Naive thymus-derived CD4-positive, alpha-beta T cell (primary cell): ENCODE measurements around the gene PPP1R26. TPM values are rescaled to one million over a fixed set of nuclear protein-coding genes. Genes with fewer than 3 reads are reported as not detected.
"Not testable (repeated sequence)": the region's sequence is repeated elsewhere in the genome, so short reads cannot be mapped to it uniquely, and the experiment has no call there.

Experiments
- ATAC-seq: fragments of 150-1000 bp; cut with Tn5 transposase; 2 replicates; pipeline ENCODE4 v1.10.0; 2021; ENCODE audit warnings: mild to moderate bottlenecking, moderate library complexity
- CTCF ChIA-PET: fragments of 350-600 bp; sonication (Branson Sonifier 250); formaldehyde crosslinking; loops from one replicate; lab custom pipeline; 2021; ENCODE audit warnings: antibody characterized with exemption; lab: Charles Lee
- POLR2A ChIA-PET: fragments of 350-600 bp; sonication (Branson Sonifier 250); formaldehyde crosslinking; loops from one replicate; lab custom pipeline; 2021; ENCODE audit warnings: antibody characterized with exemption, inconsistent platforms; lab: Charles Lee
- DNase-seq, 9 donors: peaks; one replicate each; pipeline versions ENCODE4 v3.0.0 to v3.0.0-alpha.2; 2020 to 2022; ENCODE audit warnings: mixed read lengths in 1 of 9
- H3K27ac ChIP-seq: one replicate; pipeline ENCODE4 v1.7.0; 2013; ENCODE audit warnings: mild to moderate bottlenecking, low read depth, low read length, moderate library complexity
- H3K27me3 ChIP-seq, 2 donors: one replicate each; pipeline ENCODE4 v1.7.0; 2013; ENCODE audit warnings: low read length in 2 of 2, mild to moderate bottlenecking in 2 of 2, moderate library complexity in 2 of 2; ENCODE audit not compliant: control insufficient read depth in 2 of 2, insufficient read depth in 2 of 2
- H3K36me3 ChIP-seq, 3 experiments: 1 replicate in 2 of 3; 2 replicates in 1 of 3; pipeline ENCODE4 v1.7.0; 2013; ENCODE audit warnings: low read length in 3 of 3, mild to moderate bottlenecking in 3 of 3, moderate library complexity in 1 of 3; ENCODE audit not compliant: insufficient read depth in 3 of 3, control insufficient read depth in 2 of 3
- H3K4me1 ChIP-seq, 2 donors: one replicate each; pipeline ENCODE4 v1.7.0; 2013; ENCODE audit warnings: low read length in 2 of 2, mild to moderate bottlenecking in 2 of 2, moderate library complexity in 1 of 2; ENCODE audit not compliant: control insufficient read depth in 2 of 2, insufficient read depth in 2 of 2
- H3K4me3 ChIP-seq: 2 replicates; pipeline ENCODE4 v1.7.0; 2013; ENCODE audit warnings: mild to moderate bottlenecking, low read length
- H3K9me3 ChIP-seq, 3 experiments: 1 replicate in 2 of 3; 2 replicates in 1 of 3; pipeline ENCODE4 v1.7.0; 2013; ENCODE audit warnings: low read length in 3 of 3; ENCODE audit not compliant: control insufficient read depth in 2 of 3
- H3K27ac Mint-ChIP-seq, 9 donors: one replicate each; pipeline ENCODE4 v1.8.0; 2020 to 2022; ENCODE audit warnings: mixed read lengths in 9 of 9, mild to moderate bottlenecking in 8 of 9, moderate library complexity in 5 of 9, inconsistent platforms in 2 of 9
- H3K27me3 Mint-ChIP-seq, 5 donors: one replicate each; pipeline ENCODE4 v1.8.0; 2021 to 2022; ENCODE audit warnings: mixed read lengths in 5 of 5, mild to moderate bottlenecking in 1 of 5
- H3K36me3 Mint-ChIP-seq, 5 donors: one replicate each; pipeline ENCODE4 v1.8.0; 2020 to 2022; ENCODE audit warnings: mixed read lengths in 5 of 5, mild to moderate bottlenecking in 3 of 5, inconsistent platforms in 1 of 5
- H3K4me1 Mint-ChIP-seq, 7 donors: one replicate each; pipeline ENCODE4 v1.8.0; 2020 to 2022; ENCODE audit warnings: mixed read lengths in 7 of 7, mild to moderate bottlenecking in 3 of 7, inconsistent platforms in 1 of 7
- H3K4me3 Mint-ChIP-seq, 10 donors: one replicate each; pipeline ENCODE4 v1.8.0; 2020 to 2022; ENCODE audit warnings: mild to moderate bottlenecking in 10 of 10, mixed read lengths in 10 of 10, moderate library complexity in 6 of 10, inconsistent platforms in 2 of 10
- H3K9me3 Mint-ChIP-seq, 11 donors: one replicate each; pipeline ENCODE4 v1.8.0; 2020 to 2022; ENCODE audit warnings: mixed read lengths in 11 of 11, mild to moderate bottlenecking in 4 of 11, inconsistent platforms in 1 of 11, moderate library complexity in 1 of 11
- intact Hi-C, 2 donors: fragments of 100-400 bp; cut with micrococcal nuclease; formaldehyde crosslinking; loops; one replicate each; pipeline ENCODE4 v1.15.1; 2023
- polyA plus RNA-seq, 2 donors: library from polyadenylated mRNA; unstranded; fragments of 300-500 nt; fragmentation: Illumina TruSeq; gene quantifications; one replicate each; pipeline ENCODE4 v1.2.3, GENCODE V29; 2021
- total RNA-seq, 6 experiments: library from RNA in 5 of 6; stranded (reverse) in 5 of 6; gene quantifications; 1 replicate in 5 of 6; 2 replicates in 1 of 6; pipeline ENCODE4 v1.2.3 and lab custom pipeline; 2021 to 2026

PPP1R26 gene
- total and polyA plus RNA-seq, 7 experiments from 2014 or later = 0.05 to 5.6 (median 0.19) TPM; not detected in 2

GRCh38 chr9:135440620-135441019 is 39.0 kb upstream of the PPP1R26 start:
- no peaks in the 10 kb centered on the region for H3K4me1 ChIP-seq
- H3K27ac Mint-ChIP-seq = no peak overlapping the region
- no peak for ATAC-seq
- DNase-seq = no peak
- ChIA-PET CTCF (no interaction called here), POLR2A (no interaction called here)
- no peak overlapping the region for H3K4me3 Mint-ChIP-seq
- H3K4me3 ChIP-seq = no peak overlapping the region
- H3K27ac ChIP-seq = no peak overlapping the region
- no peaks in the 10 kb centered on the region for H3K36me3 ChIP-seq
- no peaks in the 10 kb centered on the region for H3K36me3 Mint-ChIP-seq
- H3K27me3 Mint-ChIP-seq = peaks cover 4 to 26% (median 21%) of the 10 kb centered on the region in 5 donors
- H3K9me3 Mint-ChIP-seq = peaks cover 0 to 22% (median 6%) of the 10 kb centered on the region in 11 donors
- H3K4me1 Mint-ChIP-seq = peaks cover 0 to 8% (median 4%) of the 10 kb centered on the region in 7 donors
- H3K27me3 ChIP-seq = no peaks in the 10 kb centered on the region
- peaks cover 0 to 5% (median 0%) of the 10 kb centered on the region in 3 experiments for H3K9me3 ChIP-seq
- intact Hi-C loops = no loop called here

- H3K27ac ChIP-seq, H3K36me3 Mint-ChIP-seq, H3K9me3 ChIP-seq, H3K27me3 ChIP-seq, ATAC-seq, DNase-seq, H3K27ac Mint-ChIP-seq, H3K4me3 ChIP-seq, POLR2A ChIA-PET, CTCF ChIA-PET, H3K4me1 ChIP-seq, intact Hi-C loops, H3K4me3 Mint-ChIP-seq, H3K36me3 ChIP-seq: not testable (repeated sequence)
- H3K9me3 Mint-ChIP-seq = peaks cover 0 to 16% (median 6%) of the 10 kb centered on the region in 11 donors
- peaks cover 4 to 26% (median 16%) of the 10 kb centered on the region in 5 donors for H3K27me3 Mint-ChIP-seq
- peaks cover 0 to 11% (median 9%) of the 10 kb centered on the region in 7 donors for H3K4me1 Mint-ChIP-seq
Measured at GRCh38 chr9:135441105-135442071, 38.2 kb upstream of the PPP1R26 start.

GRCh38 chr9:135442075-135442474 is 37.5 kb upstream of the PPP1R26 start:
- peaks cover 0 to 11% (median 5%) of the 10 kb centered on the region in 11 donors for H3K9me3 Mint-ChIP-seq
- ChIA-PET CTCF (no interaction called here), POLR2A (no interaction called here)
- Histone ChIP-seq H3K27me3 (no peaks in the 10 kb centered on the region), H3K4me3 (no peak overlapping the region), H3K9me3 (no peaks in the 10 kb centered on the region), H3K27ac (no peak overlapping the region), H3K4me1 (no peaks in the 10 kb centered on the region), H3K36me3 (no peaks in the 10 kb centered on the region)
- DNase-seq (no peak), ATAC-seq (no peak)
- no peak overlapping the region for H3K27ac Mint-ChIP-seq
- H3K4me1 Mint-ChIP-seq = peaks cover 0 to 11% (median 9%) of the 10 kb centered on the region in 7 donors
- no peaks in the 10 kb centered on the region for H3K36me3 Mint-ChIP-seq
- peaks cover 4 to 26% (median 16%) of the 10 kb centered on the region in 5 donors for H3K27me3 Mint-ChIP-seq
- intact Hi-C loops = no loop called here
- no peak overlapping the region for H3K4me3 Mint-ChIP-seq

GRCh38 chr9:135443797-135444425 is 35.7 kb upstream of the PPP1R26 start:
- H3K4me3 ChIP-seq = no peak overlapping the region
- ATAC-seq = no peak
- POLR2A ChIA-PET = no interaction called here
- intact Hi-C loops = no loop called here
- H3K9me3 ChIP-seq = no peaks in the 10 kb centered on the region
- peaks cover 0 to 6% (median 0%) of the 10 kb centered on the region in 11 donors for H3K9me3 Mint-ChIP-seq
- CTCF ChIA-PET = interaction anchor here (0.6 kb wide), 1 partner anchor 816 kb away, joined by 4 read pairs; no protein-coding TSS in a partner anchor
- peaks cover 0 to 11% (median 9%) of the 10 kb centered on the region in 7 donors for H3K4me1 Mint-ChIP-seq
- no peak overlapping the region for H3K27ac Mint-ChIP-seq
- no peaks in the 10 kb centered on the region for H3K36me3 ChIP-seq
- H3K27me3 ChIP-seq = no peaks in the 10 kb centered on the region
- no peak overlapping the region for H3K4me3 Mint-ChIP-seq
- H3K27ac ChIP-seq = no peak overlapping the region
- DNase-seq = no peak
- peaks cover 4 to 26% (median 11%) of the 10 kb centered on the region in 5 donors for H3K27me3 Mint-ChIP-seq
- no peaks in the 10 kb centered on the region for H3K36me3 Mint-ChIP-seq
- H3K4me1 ChIP-seq = no peaks in the 10 kb centered on the region

- no peak overlapping the region for H3K27ac ChIP-seq
- no peaks in the 10 kb centered on the region for H3K36me3 ChIP-seq
- peaks cover 0 to 1% (median 0%) of the 10 kb centered on the region in 11 donors for H3K9me3 Mint-ChIP-seq
- H3K27me3 Mint-ChIP-seq = peaks cover 0 to 14% (median 8%) of the 10 kb centered on the region in 5 donors
- H3K27me3 ChIP-seq = no peaks in the 10 kb centered on the region
- no peak overlapping the region for H3K27ac Mint-ChIP-seq
- ChIA-PET POLR2A (no interaction called here), CTCF (no interaction called here)
- peaks cover 0 to 11% (median 9%) of the 10 kb centered on the region in 7 donors for H3K4me1 Mint-ChIP-seq
- H3K4me1 ChIP-seq = no peaks in the 10 kb centered on the region
- no peaks in the 10 kb centered on the region for H3K9me3 ChIP-seq
- H3K36me3 Mint-ChIP-seq = no peaks in the 10 kb centered on the region
- no peak overlapping the region for H3K4me3 ChIP-seq
- ATAC-seq (no peak), DNase-seq (no peak)
- H3K4me3 Mint-ChIP-seq = no peak overlapping the region
- intact Hi-C loops = no loop called here
Measured at GRCh38 chr9:135447126-135447525, 32.5 kb upstream of the PPP1R26 start.

- Histone ChIP-seq H3K36me3 (no peaks in the 10 kb centered on the region), H3K27me3 (no peaks in the 10 kb centered on the region), H3K9me3 (no peaks in the 10 kb centered on the region), H3K27ac (no peak overlapping the region), H3K4me1 (no peaks in the 10 kb centered on the region), H3K4me3 (no peak overlapping the region)
- no peak for DNase-seq
- no peak for ATAC-seq
- POLR2A ChIA-PET = no interaction called here
- H3K4me1 Mint-ChIP-seq = peaks cover 0 to 11% (median 8%) of the 10 kb centered on the region in 7 donors
- no peaks in the 10 kb centered on the region for H3K36me3 Mint-ChIP-seq
- no peak overlapping the region for H3K27ac Mint-ChIP-seq
- no peak overlapping the region for H3K4me3 Mint-ChIP-seq
- intact Hi-C loops = no loop called here
- peaks cover 0 to 1% (median 0%) of the 10 kb centered on the region in 11 donors for H3K9me3 Mint-ChIP-seq
- CTCF ChIA-PET = no interaction called here
- peaks cover 0 to 6% (median 2%) of the 10 kb centered on the region in 5 donors for H3K27me3 Mint-ChIP-seq
Measured at GRCh38 chr9:135448663-135449100, 30.9 kb upstream of the PPP1R26 start.
